SK-N-MC (cell line): ENCODE results near the gene MOB3C.

ENCODE experiments used
- EZH2 ChIP-seq: fragments of 200-600 bp; sonication (generic); IDR thresholded peaks from one replicate; pipeline ENCODE4 v1.6.1; 2017; ENCODE audit warnings: antibody characterized with exemption
- FOXP2 ChIP-seq: optimal IDR thresholded peaks from 2 replicates; pipeline ENCODE3; 2011; ENCODE audit warnings: mild to moderate bottlenecking, moderate library complexity; ENCODE audit not compliant: insufficient read depth; ENCODE audit errors: extremely low read length, control extremely low read depth
- POLR2AphosphoS5 ChIP-seq: IDR thresholded peaks from 2 replicates; pipeline ENCODE4 v1.6.1; 2012; ENCODE audit warnings: mild to moderate bottlenecking, low read depth, low read length, borderline replicate concordance

DNA sequence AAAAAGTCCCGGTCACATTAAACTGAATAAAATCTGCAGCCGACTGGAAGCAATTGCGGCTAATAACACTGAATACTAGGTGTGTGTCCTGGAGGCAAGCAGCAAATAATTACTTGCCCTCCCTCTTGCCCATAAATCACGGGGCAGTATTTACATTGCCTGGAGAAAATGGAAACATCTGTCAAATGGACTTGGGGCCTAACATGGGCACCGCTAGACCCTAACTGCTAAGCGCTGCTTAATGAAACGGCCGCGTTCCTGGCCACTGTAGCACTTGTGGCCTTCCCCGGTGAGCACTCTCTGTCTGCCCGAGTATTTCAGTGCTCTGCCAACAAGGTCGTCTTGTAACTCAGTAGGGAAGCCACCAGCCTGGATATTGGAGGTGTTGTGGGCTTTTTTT lies 41.3 kb downstream of the MOB3C start:
- TF ChIP-seq EZH2, result no peak
- TF ChIP-seq FOXP2, result no peak
- no peak for TF ChIP-seq POLR2AphosphoS5
